Epithelial cell of esophagus (primary cell): ENCODE data around the gene ANO7.

Source experiments
- DNase-seq: peaks from one replicate; pipeline ENCODE4 v3.0.0; 2010; ENCODE audit warnings: low read depth
- H3K4me3 ChIP-seq: 2 replicates; pipeline ENCODE4 v1.5.1; 2011; ENCODE audit warnings: mild to moderate bottlenecking, low read length, control low read depth
- CTCF ChIP-seq: IDR thresholded peaks from 2 replicates; pipeline ENCODE4 v1.5.1; 2011; ENCODE audit warnings: low read depth, mild to moderate bottlenecking, low read length, control low read depth, inconsistent platforms; ENCODE audit not compliant: insufficient read depth; ENCODE audit errors: missing control alignments

ANO7 gene

DNA sequence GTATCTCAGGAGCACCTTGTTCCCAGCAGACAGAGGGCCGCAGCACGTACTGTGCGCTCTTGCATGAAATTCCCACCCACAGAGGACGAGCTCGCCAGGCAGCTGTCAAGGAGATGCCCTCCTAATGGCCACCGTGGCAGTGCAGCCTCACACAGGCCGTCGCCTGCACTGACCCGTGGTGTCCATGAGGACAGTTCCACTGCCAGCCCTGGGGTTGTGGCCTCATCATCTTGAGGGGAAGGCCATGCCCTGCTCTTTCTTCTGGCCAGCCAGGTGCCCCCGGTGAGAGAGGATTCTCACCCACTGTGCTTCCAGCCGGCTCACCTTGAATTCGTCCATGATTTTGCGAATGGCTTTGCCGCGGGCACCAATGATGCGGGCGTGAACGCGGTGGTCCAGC, 42.0 kb downstream of the ANO7 start:
- DNase-seq, result no peak
- no peak for TF ChIP-seq CTCF

GRCh38 chr2:241232736-241233575, 44.5 kb downstream of the ANO7 start:
- H3K4me3 ChIP-seq, result no peak overlapping the region
- no peak for DNase-seq
- no peak for TF ChIP-seq CTCF

More for the DNA sequence above, 42.0 kb downstream of the ANO7 start:
- H3K4me3 ChIP-seq, result no peak overlapping the region

DNA sequence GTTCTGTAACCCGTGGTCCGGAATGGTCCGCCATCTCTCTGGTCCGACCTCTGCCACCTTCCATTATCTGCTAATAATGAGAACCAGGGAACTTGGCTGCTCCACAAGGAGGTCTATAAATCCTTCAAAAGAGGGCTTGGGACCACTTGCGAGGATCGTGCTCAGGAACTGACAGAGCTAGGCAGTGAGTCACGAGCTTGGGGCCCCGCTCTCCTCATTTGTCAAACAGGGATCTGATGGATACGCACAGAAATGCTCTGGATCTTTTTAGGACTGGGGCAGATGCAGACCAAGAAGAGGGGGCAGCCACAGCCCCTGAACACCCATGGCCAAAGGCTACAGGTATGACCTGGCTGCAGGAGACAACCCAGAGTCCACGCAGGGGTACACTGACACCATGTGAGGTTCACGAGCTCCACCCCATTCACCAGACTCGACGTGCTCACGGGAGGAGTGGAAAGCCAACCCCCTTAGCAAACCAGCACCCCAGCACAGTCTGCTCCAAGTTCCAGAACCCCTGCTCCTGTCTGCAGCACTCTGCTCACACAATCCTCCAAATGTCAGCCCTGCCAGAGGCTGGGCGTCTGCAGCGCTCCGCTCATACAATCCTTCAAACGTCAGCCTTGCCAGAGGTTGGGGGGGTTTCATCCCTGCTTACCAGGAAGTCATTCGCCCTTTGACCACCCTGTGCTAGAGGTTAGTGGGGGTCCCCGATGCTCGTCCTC, 45.8 kb downstream of the ANO7 start:
- H3K4me3 ChIP-seq, result no peak overlapping the region
- DNase-seq, result no peak
- TF ChIP-seq CTCF, result no peak

DNA sequence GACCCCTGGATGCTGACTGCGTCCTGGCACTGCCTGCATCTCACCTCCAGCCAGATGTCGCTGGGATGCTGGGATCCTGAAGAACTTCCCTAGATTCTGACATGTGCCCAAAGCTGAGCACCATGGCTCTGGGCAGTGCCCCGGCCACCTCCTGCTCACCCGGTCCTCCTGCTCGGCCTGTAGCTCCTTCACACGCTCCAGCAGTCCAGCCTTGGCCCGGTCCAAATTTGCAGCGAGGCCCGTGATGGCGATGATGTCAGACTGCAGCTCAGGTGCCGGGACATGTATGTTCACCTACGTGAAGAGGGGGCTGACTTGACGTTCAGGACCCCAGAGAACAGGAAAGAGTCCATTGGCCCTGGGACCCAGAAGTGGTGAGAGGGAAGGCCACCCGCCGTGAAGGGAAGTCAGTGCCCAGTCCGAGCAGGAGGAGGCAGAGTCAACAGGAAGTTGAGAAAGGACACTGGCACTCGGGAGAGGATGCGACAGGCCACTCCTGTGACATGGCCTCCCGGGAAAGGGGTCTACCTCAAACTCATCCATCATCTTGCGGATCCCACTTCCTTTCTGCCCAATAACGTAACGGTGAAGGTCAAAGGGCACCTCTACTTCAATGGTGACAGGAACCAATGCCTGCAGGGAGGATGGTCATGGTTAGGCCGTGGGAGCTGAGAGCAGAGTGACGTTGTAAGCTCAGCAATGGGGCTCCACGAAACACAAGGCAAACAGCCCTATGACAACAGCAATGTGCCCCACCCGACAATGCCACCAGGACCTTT, 46.7 kb downstream of the ANO7 start:
- no peak for TF ChIP-seq CTCF
- no peak for DNase-seq

GRCh38 chr2:241235859-241236593, 47.5 kb downstream of the ANO7 start:
- no peak for DNase-seq
- TF ChIP-seq CTCF, result no peak
- H3K4me3 ChIP-seq, result no peak overlapping the region

More for the DNA sequence above, 46.7 kb downstream of the ANO7 start:
- no peak overlapping the region for H3K4me3 ChIP-seq

- TF ChIP-seq CTCF, result no peak
- no peak overlapping the region for H3K4me3 ChIP-seq
- DNase-seq, result no peak
Observed at GRCh38 chr2:241237047-241237446, 48.6 kb downstream of the ANO7 start.
